Parietal lobe (tissue), 2 donors: ENCODE data around the gene PGAP2. TPM values are rescaled to one million over a fixed set of nuclear protein-coding genes. Genes with fewer than 3 reads are reported as not detected.

Source experiments
- small RNA-seq: library from RNA; depleted of rRNA; stranded (forward); fragments of <200 nt; gene quantifications from one replicate; pipeline ENCODE3, GENCODE V24; 2014; ENCODE audit warnings: low replicate concordance
- total RNA-seq: library from RNA; depleted of rRNA; stranded (reverse); fragments of >200 nt; gene quantifications from one replicate; pipeline ENCODE4 v1.2.3, GENCODE V29; 2014

The PGAP2 gene
- total RNA-seq = 25.0 TPM

GRCh38 chr11:3807909-3808860 lies at the start of gene PGAP2:
Gene PGAP2 (plus strand): TSS chr11:3808560. CDS start chr11:3811260, 2,700 bp downstream.

DNA sequence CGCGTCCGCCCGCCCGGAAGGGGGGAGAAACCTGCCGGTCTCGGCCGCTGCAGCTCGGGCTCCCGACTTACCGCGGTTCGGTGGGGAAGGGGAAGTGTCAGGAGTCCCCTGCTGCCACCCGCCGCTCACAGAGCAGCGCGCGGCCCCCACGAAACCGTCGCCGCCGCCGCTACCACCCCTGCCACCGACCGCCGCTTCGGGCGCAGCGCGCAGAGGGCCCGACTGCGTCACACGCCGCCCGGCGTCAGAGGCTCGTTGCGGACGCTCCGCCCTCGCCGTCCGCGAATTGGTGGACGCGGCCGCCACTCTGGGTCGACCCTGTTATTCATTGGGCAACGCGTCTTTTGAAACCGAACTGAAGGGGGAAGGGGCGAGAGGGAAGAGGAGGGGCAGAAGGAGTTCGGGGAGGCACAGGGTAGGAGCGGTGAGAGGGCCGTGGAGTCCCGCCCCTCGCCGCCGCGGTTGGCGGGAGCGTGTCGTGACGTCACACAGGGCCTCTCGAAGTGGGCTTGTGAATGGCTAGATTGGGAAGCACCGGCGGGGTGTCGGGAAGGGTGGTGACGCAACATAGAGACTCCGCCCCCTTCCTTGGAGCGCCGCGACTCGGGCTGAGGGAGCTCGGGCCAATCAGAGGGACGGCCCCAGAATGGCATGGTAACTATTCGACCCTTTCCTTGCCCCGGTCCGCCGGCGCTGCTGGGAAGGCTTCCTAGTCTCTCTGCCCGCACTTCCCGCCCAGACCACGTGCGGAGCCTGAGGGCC lies 10.8 kb upstream of the PGAP2 start, which contains the start of gene NUP98:
NUP98 (minus strand) TSS at position 226 of the 762 bp plus-strand sequence. CDS start 15,437 bp downstream, outside the sequence.

GRCh38 chr11:3840870-3841425 lies 32.6 kb downstream of the PGAP2 start, which contains the start of gene RHOG:
Gene RHOG (minus strand): TSS chr11:3840959. CDS start chr11:3828138, 12,821 bp downstream.

DNA sequence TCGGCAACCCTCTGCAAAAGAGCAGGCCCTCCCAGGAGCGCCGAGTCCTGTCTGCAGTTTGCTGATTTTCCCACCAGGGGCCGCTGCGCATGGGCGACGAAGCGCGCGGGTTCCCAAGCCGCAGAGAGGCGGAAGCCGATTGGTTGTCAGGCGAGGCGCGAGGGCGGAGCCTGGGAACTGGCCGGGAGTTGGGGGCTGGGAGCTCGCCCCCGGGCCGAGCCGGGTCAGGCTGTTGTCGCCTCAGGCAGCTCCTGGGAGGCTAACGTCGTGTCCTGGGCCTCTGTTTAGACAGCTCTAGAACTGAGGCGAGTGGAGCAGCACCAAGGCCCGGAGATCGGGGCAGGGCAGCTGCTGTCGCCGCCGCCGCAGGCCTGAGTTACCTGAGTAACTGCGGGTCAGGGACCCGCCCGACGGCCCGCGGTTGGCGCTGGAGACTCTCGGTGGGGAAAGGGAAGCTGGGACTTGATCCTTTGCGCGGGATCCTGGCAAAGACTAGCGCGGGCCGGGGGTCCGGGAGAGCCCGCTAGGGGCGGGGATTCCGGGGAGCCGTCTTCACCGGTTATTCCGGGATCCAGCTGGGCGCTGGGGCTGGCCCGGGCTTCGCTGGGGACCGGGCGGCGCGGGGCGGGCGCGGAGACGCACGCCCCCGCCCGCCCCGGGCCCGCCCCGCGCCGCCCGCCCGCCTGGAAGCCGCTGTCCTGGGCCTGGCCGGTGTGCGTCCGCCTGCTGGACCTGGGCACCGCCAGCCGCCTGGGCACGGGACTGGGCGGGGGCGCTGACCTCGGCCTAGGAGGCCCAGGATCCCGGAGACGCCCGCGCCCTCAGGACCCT lies 46.8 kb downstream of the PGAP2 start, which contains the start of gene STIM1:
STIM1 (plus strand) TSS at position 688 of the 831 bp plus-strand sequence. CDS start 607 bp downstream, outside the sequence.

Small RNAs within 50 kb of the gene (small RNA-seq; reads per million reads assigned to genes)
- not detected for gene RNU7-50P

Other genes starting within 250 kb of the PGAP2 start
- gene ART5, start 166.6 kb upstream of the PGAP2 start, total RNA-seq = not detected
- gene ART1, start 163.4 kb upstream of the PGAP2 start, total RNA-seq = not detected
- 2.8 TPM for gene CHRNA10, start 137.2 kb upstream of the PGAP2 start, total RNA-seq
- gene NUP98, start 11.0 kb upstream of the PGAP2 start, total RNA-seq = 101 TPM
- 2.8 TPM for gene RHOG, start 32.4 kb downstream of the PGAP2 start, total RNA-seq
- 21.9 TPM for gene STIM1, start 47.1 kb downstream of the PGAP2 start, total RNA-seq